ENCODE data around the gene ATP8A1. TPM values are rescaled to one million over a fixed set of nuclear protein-coding genes. Genes with fewer than 3 reads are reported as not detected.
A peak's percentile ranks its signal among the peaks of the same experiment; 100 is the strongest.
"Not testable (repeated sequence)": the region's sequence is repeated elsewhere in the genome, so short reads cannot be mapped to it uniquely, and the experiment has no call there.

Gene ATP8A1
- total RNA-seq, 2 donors from 2014 or later: 37.4 to 70.9 TPM

DNA sequence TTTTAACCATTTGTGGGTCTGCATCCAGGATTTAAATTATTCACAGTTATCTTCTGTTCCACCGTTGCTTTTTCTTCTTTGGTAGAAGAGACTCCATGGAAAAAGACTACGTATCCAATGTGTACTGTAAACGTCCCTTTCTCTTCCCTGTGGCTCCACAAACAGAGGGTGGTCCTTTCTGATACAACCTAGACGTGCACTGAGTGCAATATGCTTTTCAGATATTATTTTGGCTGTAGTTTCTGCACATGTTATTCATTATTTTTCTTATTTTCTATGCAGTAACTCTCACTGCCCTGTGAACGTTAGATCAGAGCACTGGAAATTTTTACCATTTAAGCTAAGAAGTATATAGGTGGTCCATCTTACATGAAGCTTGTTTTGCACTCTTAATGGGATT, 186.9 kb downstream of the ATP8A1 start:
- 80 to 89% methylated on average over 5 of the region's 5 CpGs for WGBS, 2 donors
- H3K9me3 ChIP-seq: no peaks in the 10 kb centered on the region
- H3K27ac ChIP-seq: no peak overlapping the region
- TF ChIP-seq, protein P1, sequence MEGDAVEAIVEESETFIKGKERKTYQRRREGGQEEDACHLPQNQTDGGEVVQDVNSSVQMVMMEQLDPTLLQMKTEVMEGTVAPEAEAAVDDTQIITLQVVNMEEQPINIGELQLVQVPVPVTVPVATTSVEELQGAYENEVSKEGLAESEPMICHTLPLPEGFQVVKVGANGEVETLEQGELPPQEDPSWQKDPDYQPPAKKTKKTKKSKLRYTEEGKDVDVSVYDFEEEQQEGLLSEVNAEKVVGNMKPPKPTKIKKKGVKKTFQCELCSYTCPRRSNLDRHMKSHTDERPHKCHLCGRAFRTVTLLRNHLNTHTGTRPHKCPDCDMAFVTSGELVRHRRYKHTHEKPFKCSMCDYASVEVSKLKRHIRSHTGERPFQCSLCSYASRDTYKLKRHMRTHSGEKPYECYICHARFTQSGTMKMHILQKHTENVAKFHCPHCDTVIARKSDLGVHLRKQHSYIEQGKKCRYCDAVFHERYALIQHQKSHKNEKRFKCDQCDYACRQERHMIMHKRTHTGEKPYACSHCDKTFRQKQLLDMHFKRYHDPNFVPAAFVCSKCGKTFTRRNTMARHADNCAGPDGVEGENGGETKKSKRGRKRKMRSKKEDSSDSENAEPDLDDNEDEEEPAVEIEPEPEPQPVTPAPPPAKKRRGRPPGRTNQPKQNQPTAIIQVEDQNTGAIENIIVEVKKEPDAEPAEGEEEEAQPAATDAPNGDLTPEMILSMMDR (IDR thresholded peaks at IDR 0.05): no peak
- no peak for TF ChIP-seq POLR2A (IDR thresholded peaks at IDR 0.05)
- no peaks in the 10 kb centered on the region for H3K36me3 ChIP-seq (replicated peaks in 1 of 2; ENCODE audit: insufficient read depth in 1 of 2, low read depth in 2 of 2)
- ATAC-seq (no peak), DNase-seq (no peak)
- no peak overlapping the region for H3K4me3 ChIP-seq
- H3K4me1 ChIP-seq: no peaks in the 10 kb centered on the region
- H3K27me3 ChIP-seq: no peaks in the 10 kb centered on the region
- intact Hi-C loops (cut with DNase I): no loop called here

DNA sequence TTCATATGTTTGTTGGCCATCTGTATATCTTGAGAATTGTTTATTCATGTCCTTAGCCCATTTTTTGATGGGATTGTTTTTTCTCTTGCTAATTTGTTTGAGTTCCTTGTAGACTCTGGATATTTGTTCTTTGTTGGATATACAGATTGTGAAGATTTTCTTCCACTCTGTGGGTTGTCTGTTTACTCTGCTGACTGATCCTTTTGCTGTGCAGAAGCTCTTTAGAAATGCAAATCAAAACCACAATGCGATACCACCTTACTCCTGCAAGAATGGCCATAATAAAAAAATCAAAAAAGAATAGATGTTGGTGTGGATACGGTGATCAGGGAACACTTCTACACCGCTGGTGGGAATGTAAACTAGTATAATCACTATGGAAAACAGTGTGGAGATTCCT, 189.1 kb downstream of the ATP8A1 start:
- 88 to 92% methylated on average over 3 of the region's 3 CpGs for WGBS, 2 donors
- ATAC-seq: not testable (repeated sequence)

DNA sequence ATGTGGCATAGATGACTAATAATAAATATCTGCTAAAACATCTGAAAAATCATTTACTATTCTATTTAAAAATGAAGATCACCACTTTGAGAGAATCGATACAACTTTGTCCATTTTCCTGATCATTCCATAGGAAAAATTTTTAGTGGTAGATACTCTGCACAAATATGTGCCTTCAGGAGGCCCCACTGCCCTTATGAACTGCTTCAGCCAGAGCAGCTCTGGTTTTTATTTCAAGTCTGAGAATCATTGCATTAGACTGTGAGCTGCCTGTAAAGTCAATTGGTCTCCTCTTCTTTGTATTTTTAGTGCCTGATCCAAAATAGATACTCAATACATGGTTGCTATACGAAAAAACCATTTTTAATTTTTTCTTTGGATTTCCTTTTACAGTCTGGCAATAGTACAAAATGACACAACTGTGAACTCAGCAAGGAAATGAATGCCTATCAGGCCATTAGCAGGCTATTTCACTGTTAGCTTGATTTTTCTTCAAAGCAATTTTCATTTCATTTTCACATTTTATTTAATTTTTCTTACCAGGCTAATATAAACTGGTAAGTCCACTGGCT, 190.5 kb downstream of the ATP8A1 start:
- intact Hi-C loops (cut with DNase I): no loop called here
- H3K36me3 ChIP-seq (replicated peaks in 1 of 2; ENCODE audit: insufficient read depth in 1 of 2, low read depth in 2 of 2): no peaks in the 10 kb centered on the region
- no peak for TF ChIP-seq POLR2A (IDR thresholded peaks at IDR 0.05)
- TF ChIP-seq, protein P1 (IDR thresholded peaks at IDR 0.05): no peak
- WGBS, 2 donors: 64 to 77% methylated on average over 2 of the region's 2 CpGs
- no peak overlapping the region for H3K4me3 ChIP-seq
- no peaks in the 10 kb centered on the region for H3K9me3 ChIP-seq
- DNase-seq: no peak
- no peaks in the 10 kb centered on the region for H3K4me1 ChIP-seq
- no peak for ATAC-seq
- no peak overlapping the region for H3K27ac ChIP-seq
- no peaks in the 10 kb centered on the region for H3K27me3 ChIP-seq

More for the DNA sequence above, 189.1 kb downstream of the ATP8A1 start:
- H3K4me3 ChIP-seq; H3K4me1 ChIP-seq; H3K27ac ChIP-seq; H3K9me3 ChIP-seq; H3K27me3 ChIP-seq; H3K36me3 ChIP-seq (replicated peaks in 1 of 2; ENCODE audit: insufficient read depth in 1 of 2, low read depth in 2 of 2); intact Hi-C loops (cut with DNase I); DNase-seq: not testable (repeated sequence)

DNA sequence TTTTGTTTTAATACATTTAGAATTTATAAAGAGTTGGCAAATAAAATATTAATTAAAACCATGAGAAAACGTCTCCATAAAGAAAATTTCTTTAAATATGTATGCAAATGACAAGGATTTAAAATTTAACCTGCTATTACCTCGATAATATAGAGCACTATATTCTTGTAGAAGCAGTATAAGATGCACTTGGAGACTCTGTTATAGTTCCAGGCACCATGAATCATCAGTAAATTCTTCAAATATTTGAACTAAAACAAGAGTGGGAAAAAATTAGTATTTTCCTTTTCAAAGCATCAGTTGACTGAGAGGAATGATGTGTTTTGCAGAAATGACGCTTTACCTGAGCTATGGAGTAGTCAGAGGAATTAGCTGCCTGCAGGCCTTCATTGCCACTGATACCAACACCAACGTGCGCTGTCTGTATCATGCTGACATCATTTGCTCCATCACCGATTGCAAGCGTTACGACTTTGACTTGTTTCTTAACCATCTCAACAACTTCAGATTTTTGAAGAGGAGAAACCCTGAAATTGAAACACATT, 192.3 kb downstream of the ATP8A1 start:
- Histone ChIP-seq H3K36me3 (replicated peaks in 1 of 2; ENCODE audit: insufficient read depth in 1 of 2, low read depth in 2 of 2) (no peaks in the 10 kb centered on the region), H3K9me3 (no peaks in the 10 kb centered on the region), H3K4me1 (peaks cover 11% of the 10 kb centered on the region), H3K27me3 (no peaks in the 10 kb centered on the region), H3K4me3 (no peak overlapping the region), H3K27ac (no peak overlapping the region)
- no peak for DNase-seq
- intact Hi-C loops (cut with DNase I): no loop called here
- TF ChIP-seq, protein P1 (IDR thresholded peaks at IDR 0.05): no peak
- TF ChIP-seq POLR2A (IDR thresholded peaks at IDR 0.05): no peak
- WGBS, 2 donors: 89 to 95% methylated on average over 8 of the region's 8 CpGs
- ATAC-seq: no peak

DNA sequence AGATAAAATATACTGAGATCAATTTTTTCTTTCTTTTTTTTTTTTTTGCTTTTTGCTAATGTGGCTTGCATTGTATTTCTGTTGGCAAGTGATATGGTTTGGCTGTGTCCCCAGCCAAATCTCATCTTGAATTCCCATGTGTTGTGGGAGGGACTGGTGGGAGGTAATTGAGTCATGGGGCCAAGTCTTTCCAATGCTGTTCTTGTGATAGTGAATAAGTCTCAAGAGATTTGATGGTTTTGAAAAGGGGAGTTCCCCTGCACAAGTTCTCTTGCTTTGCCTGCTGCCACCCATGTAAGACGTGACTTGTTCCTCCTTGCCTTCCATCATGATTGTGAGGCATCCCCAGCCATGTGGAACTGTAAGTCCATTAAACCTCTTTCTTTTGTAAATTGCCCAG, 195.7 kb downstream of the ATP8A1 start:
- 88 to 95% methylated on average over 1 of the region's 1 CpG for WGBS, 2 donors
- ATAC-seq; H3K4me3 ChIP-seq; H3K9me3 ChIP-seq; intact Hi-C loops (cut with DNase I); H3K36me3 ChIP-seq (replicated peaks in 1 of 2; ENCODE audit: insufficient read depth in 1 of 2, low read depth in 2 of 2); H3K27me3 ChIP-seq: not testable (repeated sequence)
- peaks cover 25% of the 10 kb centered on the region for H3K4me1 ChIP-seq
- peak in 2 of 4 donors; percentile 12 to 16 for DNase-seq
- H3K27ac ChIP-seq: peak overlapping the region in 1 of 4 donors; percentile 73

DNA sequence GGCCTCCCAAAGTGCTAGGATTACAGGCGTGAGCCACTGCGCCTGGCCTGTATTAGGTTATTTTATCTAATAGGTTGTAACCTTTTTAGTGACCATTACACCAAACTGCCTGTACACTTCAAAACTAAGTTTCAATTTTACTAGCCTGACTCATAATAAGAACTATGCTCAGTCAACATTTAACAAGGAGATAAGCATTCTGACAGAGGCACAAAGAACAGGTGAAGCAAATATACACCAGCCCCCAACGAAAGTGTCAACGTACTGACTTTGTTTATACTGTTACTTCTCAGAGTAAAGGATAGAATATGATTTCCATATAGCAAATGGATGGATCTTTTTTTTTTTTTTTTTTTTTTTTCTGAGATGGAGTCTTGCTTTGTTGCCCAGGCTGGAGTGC, 196.9 kb downstream of the ATP8A1 start:
- Histone ChIP-seq H3K4me1 (peaks cover 25% of the 10 kb centered on the region), H3K4me3 (no peak overlapping the region), H3K27ac (peak overlapping the region in 3 of 4 donors; percentile 66 to 73 (median 72)), H3K27me3 (no peaks in the 10 kb centered on the region), H3K9me3 (no peaks in the 10 kb centered on the region), H3K36me3 (replicated peaks in 1 of 2; ENCODE audit: insufficient read depth in 1 of 2, low read depth in 2 of 2) (no peaks in the 10 kb centered on the region)
- TF ChIP-seq, protein P1 (IDR thresholded peaks at IDR 0.05): no peak
- no peak for TF ChIP-seq POLR2A (IDR thresholded peaks at IDR 0.05)
- intact Hi-C loops (cut with DNase I): no loop called here
- 24 to 26% methylated on average over 4 of the region's 4 CpGs for WGBS, 2 donors
- ATAC-seq (peak; percentile 97), DNase-seq (peak; percentile 42 to 70 (median 66))

Data from body of pancreas (tissue), 4 donors.